GM23338 (cell line): ENCODE data around the gene PNMA8B. TPM values are rescaled to one million over a fixed set of nuclear protein-coding genes. Genes with fewer than 3 reads are reported as not detected.

ENCODE experiments used
- ATAC-seq: fragments of 200-7000 bp; cut with Tn5 transposase; 3 replicates; pipeline ENCODE4 v1.9.1; 2020
- DNase-seq: peaks from one replicate; pipeline ENCODE4 v3.0.0-alpha.2; 2015; ENCODE audit warnings: low spot score
- H2AFZ ChIP-seq: fragments of 200-600 bp; sonication (generic); 2 replicates; pipeline ENCODE4 v1.8.0; 2016; ENCODE audit warnings: antibody characterized with exemption, mild to moderate bottlenecking, moderate library complexity
- H3F3A ChIP-seq: fragments of 200-600 bp; sonication (generic); replicated peaks from 2 replicates; pipeline ENCODE4 v1.8.0; 2017; ENCODE audit warnings: antibody characterized with exemption, mixed run types, low read depth
- H3K27ac ChIP-seq: fragments of 200-600 bp; sonication (generic); 2 replicates; pipeline ENCODE4 v1.6.1; 2016; ENCODE audit warnings: low read depth
- H3K27me3 ChIP-seq: fragments of 200-600 bp; sonication (generic); 2 replicates; pipeline ENCODE4 v1.8.0; 2016; ENCODE audit warnings: mild to moderate bottlenecking, mixed run types, moderate library complexity; ENCODE audit not compliant: insufficient read depth
- H3K36me3 ChIP-seq: fragments of 200-600 bp; sonication (generic); 2 replicates; pipeline ENCODE4 v1.8.0; 2016; ENCODE audit warnings: mild to moderate bottlenecking; ENCODE audit not compliant: insufficient read depth
- H3K4me1 ChIP-seq: fragments of 200-600 bp; sonication (generic); 2 replicates; pipeline ENCODE4 v1.8.0; 2016; ENCODE audit warnings: mild to moderate bottlenecking, moderate library complexity; ENCODE audit not compliant: insufficient read depth
- H3K4me2 ChIP-seq: fragments of 200-600 bp; sonication (generic); 2 replicates; pipeline ENCODE4 v1.7.1; 2017; ENCODE audit warnings: mixed run types
- H3K4me3 ChIP-seq: fragments of 200-600 bp; sonication (generic); 2 replicates; pipeline ENCODE4 v1.6.1; 2016; ENCODE audit warnings: mixed run types
- H3K79me2 ChIP-seq: fragments of 200-600 bp; sonication (generic); replicated peaks from 2 replicates; pipeline ENCODE4 v1.8.0; 2017; ENCODE audit warnings: mild to moderate bottlenecking; ENCODE audit not compliant: insufficient read depth
- H3K9me2 ChIP-seq: fragments of 200-600 bp; sonication (generic); 2 replicates; pipeline ENCODE4 v1.8.0; 2017; ENCODE audit not compliant: insufficient read depth
- H4K20me1 ChIP-seq: fragments of 200-600 bp; sonication (generic); replicated peaks from 2 replicates; pipeline ENCODE4 v1.8.0; 2017; ENCODE audit warnings: mild to moderate bottlenecking; ENCODE audit not compliant: insufficient read depth
- H3K27ac Mint-ChIP-seq: 2 replicates; pipeline ENCODE4 v1.8.0; 2020; ENCODE audit warnings: inconsistent platforms, mild to moderate bottlenecking, moderate library complexity, mixed read lengths
- H3K27me3 Mint-ChIP-seq: 3 replicates; pipeline ENCODE4 v1.8.0; 2022; ENCODE audit warnings: low read depth, mild to moderate bottlenecking, moderate library complexity, mixed read lengths, inconsistent platforms; ENCODE audit not compliant: insufficient read depth, poor library complexity
- H3K36me3 Mint-ChIP-seq: 3 replicates; pipeline ENCODE4 v1.8.0; 2021; ENCODE audit warnings: low read depth, mild to moderate bottlenecking, inconsistent platforms, moderate library complexity, mixed read lengths
- H3K4me1 Mint-ChIP-seq: 3 replicates; pipeline ENCODE4 v1.8.0; 2020; ENCODE audit warnings: mild to moderate bottlenecking, inconsistent platforms, mixed read lengths
- H3K4me3 Mint-ChIP-seq: 3 replicates; pipeline ENCODE4 v1.8.0; 2021; ENCODE audit warnings: moderate library complexity, mild to moderate bottlenecking, inconsistent platforms, mixed read lengths
- H3K9me3 Mint-ChIP-seq: 3 replicates; pipeline ENCODE4 v1.8.0; 2020; ENCODE audit warnings: moderate library complexity, mild to moderate bottlenecking, inconsistent platforms, mixed read lengths
- CREB1 ChIP-seq: fragments of 250-450 bp; sonication (Bioruptor Pico); IDR thresholded peaks from 2 replicates; pipeline ENCODE4 v1.5.0; 2020; ENCODE audit warnings: low read depth, mild to moderate bottlenecking, moderate library complexity
- EZH2phosphoT487 ChIP-seq: fragments of 200-600 bp; sonication (generic); IDR thresholded peaks from one replicate; pipeline ENCODE4 v1.8.1; 2018; ENCODE audit warnings: antibody characterized with exemption; ENCODE audit not compliant: unreplicated experiment
- JUNB ChIP-seq: IDR thresholded peaks from one replicate; pipeline ENCODE4 v1.6.1; 2016; ENCODE audit warnings: antibody characterized with exemption; ENCODE audit not compliant: unreplicated experiment
- STAT1 ChIP-seq: IDR thresholded peaks from one replicate; pipeline ENCODE4 v1.6.1; 2016; ENCODE audit warnings: antibody characterized with exemption; ENCODE audit not compliant: unreplicated experiment
- ZNF114 ChIP-seq: fragments of 250-450 bp; sonication (Bioruptor Pico); IDR thresholded peaks from 2 replicates; pipeline ENCODE4 v1.5.0; 2020; ENCODE audit warnings: mild to moderate bottlenecking, moderate library complexity
- ZNF331 ChIP-seq: fragments of 250-450 bp; sonication (Bioruptor Pico); IDR thresholded peaks from 2 replicates; pipeline ENCODE4 v1.5.0; 2020; ENCODE audit warnings: low read depth, mild to moderate bottlenecking, moderate library complexity
- polyA plus RNA-seq: library from polyadenylated mRNA; unstranded; fragments of >200 nt; fragmentation: Nextera tagmentation; extraction: Ambion mirVana; gene quantifications from 2 replicates; pipeline ENCODE4 v1.2.1, GENCODE V29; 2016
- total RNA-seq: library from RNA; depleted of rRNA; stranded (reverse); fragments of >200 nt; shearing (Covaris generic); gene quantifications from 2 replicates; pipeline ENCODE4 v1.2.3, GENCODE V29; 2014
- TF ChIP-seq, protein P1 (sequence below): IDR thresholded peaks from 2 replicates; pipeline ENCODE4 v1.6.1; 2016; ENCODE audit warnings: antibody characterized with exemption
- TF ChIP-seq, protein P2 (sequence below): IDR thresholded peaks from one replicate; pipeline ENCODE4 v1.6.1; 2018; ENCODE audit warnings: antibody characterized with exemption; ENCODE audit not compliant: unreplicated experiment
- TF ChIP-seq, protein P3 (sequence below): fragments of 250-450 bp; sonication (Bioruptor Pico); IDR thresholded peaks from 2 replicates; pipeline ENCODE4 v1.5.0; 2020; ENCODE audit warnings: mild to moderate bottlenecking, moderate library complexity

Gene PNMA8B
- total and polyA plus RNA-seq, 2 experiments from 2014 or later: 0.44 to 1.7 TPM

DNA sequence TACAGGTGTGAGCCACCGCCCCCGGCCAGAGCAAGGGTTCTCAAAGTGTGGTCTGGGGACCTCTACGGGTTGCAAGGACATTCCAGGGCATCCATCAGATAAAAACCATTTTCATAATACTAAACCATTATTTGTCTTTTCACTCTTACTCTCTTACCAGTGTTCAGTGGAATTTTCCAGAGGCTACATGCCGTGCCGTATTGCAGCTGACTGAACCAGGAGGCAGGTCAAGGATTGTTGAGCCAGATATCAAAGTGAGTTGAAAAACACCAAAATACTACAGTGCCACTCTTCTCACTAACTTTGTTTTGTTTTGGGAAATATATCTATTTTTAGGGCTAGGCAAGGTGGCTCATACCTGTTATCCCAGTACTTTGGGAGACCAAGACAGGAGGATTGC, 7.2 kb upstream of the PNMA8B start:
- Mint-ChIP-seq H3K4me1 (no peaks in the 10 kb centered on the region), H3K27ac (no peak overlapping the region), H3K36me3 (no peaks in the 10 kb centered on the region), H3K9me3 (no peaks in the 10 kb centered on the region), H3K27me3 (peaks cover 2% of the 10 kb centered on the region), H3K4me3 (no peak overlapping the region)
- Histone ChIP-seq H3K27me3 (no peaks in the 10 kb centered on the region), H3K9me2 (no peaks in the 10 kb centered on the region), H3K4me1 (no peaks in the 10 kb centered on the region), H2AFZ (no peak overlapping the region), H3K4me2 (no peak overlapping the region), H3K36me3 (no peaks in the 10 kb centered on the region), H3K4me3 (no peak overlapping the region), H3K27ac (no peak overlapping the region), H3F3A (no peaks in the 10 kb centered on the region), H3K79me2 (no peaks in the 10 kb centered on the region), H4K20me1 (no peaks in the 10 kb centered on the region)
- TF ChIP-seq ZNF114 (no peak), EZH2phosphoT487 (no peak), ZNF331 (no peak), CREB1 (CRISPR knock-in tag) (no peak), STAT1 (no peak), JUNB (no peak)
- TF ChIP-seq, protein P1, sequence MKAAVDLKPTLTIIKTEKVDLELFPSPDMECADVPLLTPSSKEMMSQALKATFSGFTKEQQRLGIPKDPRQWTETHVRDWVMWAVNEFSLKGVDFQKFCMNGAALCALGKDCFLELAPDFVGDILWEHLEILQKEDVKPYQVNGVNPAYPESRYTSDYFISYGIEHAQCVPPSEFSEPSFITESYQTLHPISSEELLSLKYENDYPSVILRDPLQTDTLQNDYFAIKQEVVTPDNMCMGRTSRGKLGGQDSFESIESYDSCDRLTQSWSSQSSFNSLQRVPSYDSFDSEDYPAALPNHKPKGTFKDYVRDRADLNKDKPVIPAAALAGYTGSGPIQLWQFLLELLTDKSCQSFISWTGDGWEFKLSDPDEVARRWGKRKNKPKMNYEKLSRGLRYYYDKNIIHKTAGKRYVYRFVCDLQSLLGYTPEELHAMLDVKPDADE: no peak
- TF ChIP-seq, protein P2, sequence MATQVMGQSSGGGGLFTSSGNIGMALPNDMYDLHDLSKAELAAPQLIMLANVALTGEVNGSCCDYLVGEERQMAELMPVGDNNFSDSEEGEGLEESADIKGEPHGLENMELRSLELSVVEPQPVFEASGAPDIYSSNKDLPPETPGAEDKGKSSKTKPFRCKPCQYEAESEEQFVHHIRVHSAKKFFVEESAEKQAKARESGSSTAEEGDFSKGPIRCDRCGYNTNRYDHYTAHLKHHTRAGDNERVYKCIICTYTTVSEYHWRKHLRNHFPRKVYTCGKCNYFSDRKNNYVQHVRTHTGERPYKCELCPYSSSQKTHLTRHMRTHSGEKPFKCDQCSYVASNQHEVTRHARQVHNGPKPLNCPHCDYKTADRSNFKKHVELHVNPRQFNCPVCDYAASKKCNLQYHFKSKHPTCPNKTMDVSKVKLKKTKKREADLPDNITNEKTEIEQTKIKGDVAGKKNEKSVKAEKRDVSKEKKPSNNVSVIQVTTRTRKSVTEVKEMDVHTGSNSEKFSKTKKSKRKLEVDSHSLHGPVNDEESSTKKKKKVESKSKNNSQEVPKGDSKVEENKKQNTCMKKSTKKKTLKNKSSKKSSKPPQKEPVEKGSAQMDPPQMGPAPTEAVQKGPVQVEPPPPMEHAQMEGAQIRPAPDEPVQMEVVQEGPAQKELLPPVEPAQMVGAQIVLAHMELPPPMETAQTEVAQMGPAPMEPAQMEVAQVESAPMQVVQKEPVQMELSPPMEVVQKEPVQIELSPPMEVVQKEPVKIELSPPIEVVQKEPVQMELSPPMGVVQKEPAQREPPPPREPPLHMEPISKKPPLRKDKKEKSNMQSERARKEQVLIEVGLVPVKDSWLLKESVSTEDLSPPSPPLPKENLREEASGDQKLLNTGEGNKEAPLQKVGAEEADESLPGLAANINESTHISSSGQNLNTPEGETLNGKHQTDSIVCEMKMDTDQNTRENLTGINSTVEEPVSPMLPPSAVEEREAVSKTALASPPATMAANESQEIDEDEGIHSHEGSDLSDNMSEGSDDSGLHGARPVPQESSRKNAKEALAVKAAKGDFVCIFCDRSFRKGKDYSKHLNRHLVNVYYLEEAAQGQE: no peak
- TF ChIP-seq, protein P3, sequence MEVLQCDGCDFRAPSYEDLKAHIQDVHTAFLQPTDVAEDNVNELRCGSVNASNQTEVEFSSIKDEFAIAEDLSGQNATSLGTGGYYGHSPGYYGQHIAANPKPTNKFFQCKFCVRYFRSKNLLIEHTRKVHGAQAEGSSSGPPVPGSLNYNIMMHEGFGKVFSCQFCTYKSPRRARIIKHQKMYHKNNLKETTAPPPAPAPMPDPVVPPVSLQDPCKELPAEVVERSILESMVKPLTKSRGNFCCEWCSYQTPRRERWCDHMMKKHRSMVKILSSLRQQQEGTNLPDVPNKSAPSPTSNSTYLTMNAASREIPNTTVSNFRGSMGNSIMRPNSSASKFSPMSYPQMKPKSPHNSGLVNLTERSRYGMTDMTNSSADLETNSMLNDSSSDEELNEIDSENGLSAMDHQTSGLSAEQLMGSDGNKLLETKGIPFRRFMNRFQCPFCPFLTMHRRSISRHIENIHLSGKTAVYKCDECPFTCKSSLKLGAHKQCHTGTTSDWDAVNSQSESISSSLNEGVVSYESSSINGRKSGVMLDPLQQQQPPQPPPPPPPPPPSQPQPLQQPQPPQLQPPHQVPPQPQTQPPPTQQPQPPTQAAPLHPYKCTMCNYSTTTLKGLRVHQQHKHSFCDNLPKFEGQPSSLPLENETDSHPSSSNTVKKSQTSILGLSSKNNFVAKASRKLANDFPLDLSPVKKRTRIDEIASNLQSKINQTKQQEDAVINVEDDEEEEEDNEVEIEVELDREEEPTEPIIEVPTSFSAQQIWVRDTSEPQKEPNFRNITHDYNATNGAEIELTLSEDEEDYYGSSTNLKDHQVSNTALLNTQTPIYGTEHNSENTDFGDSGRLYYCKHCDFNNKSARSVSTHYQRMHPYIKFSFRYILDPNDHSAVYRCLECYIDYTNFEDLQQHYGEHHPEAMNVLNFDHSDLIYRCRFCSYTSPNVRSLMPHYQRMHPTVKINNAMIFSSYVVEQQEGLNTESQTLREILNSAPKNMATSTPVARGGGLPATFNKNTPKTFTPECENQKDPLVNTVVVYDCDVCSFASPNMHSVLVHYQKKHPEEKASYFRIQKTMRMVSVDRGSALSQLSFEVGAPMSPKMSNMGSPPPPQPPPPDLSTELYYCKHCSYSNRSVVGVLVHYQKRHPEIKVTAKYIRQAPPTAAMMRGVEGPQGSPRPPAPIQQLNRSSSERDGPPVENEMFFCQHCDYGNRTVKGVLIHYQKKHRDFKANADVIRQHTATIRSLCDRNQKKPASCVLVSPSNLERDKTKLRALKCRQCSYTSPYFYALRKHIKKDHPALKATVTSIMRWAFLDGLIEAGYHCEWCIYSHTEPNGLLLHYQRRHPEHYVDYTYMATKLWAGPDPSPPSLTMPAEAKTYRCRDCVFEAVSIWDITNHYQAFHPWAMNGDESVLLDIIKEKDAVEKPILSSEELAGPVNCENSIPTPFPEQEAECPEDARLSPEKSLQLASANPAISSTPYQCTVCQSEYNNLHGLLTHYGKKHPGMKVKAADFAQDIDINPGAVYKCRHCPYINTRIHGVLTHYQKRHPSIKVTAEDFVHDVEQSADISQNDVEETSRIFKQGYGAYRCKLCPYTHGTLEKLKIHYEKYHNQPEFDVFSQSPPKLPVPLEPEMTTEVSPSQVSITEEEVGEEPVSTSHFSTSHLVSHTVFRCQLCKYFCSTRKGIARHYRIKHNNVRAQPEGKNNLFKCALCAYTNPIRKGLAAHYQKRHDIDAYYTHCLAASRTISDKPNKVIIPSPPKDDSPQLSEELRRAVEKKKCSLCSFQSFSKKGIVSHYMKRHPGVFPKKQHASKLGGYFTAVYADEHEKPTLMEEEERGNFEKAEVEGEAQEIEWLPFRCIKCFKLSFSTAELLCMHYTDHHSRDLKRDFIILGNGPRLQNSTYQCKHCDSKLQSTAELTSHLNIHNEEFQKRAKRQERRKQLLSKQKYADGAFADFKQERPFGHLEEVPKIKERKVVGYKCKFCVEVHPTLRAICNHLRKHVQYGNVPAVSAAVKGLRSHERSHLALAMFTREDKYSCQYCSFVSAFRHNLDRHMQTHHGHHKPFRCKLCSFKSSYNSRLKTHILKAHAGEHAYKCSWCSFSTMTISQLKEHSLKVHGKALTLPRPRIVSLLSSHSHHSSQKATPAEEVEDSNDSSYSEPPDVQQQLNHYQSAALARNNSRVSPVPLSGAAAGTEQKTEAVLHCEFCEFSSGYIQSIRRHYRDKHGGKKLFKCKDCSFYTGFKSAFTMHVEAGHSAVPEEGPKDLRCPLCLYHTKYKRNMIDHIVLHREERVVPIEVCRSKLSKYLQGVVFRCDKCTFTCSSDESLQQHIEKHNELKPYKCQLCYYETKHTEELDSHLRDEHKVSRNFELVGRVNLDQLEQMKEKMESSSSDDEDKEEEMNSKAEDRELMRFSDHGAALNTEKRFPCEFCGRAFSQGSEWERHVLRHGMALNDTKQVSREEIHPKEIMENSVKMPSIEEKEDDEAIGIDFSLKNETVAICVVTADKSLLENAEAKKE: no peak
- ATAC-seq (no peak), DNase-seq (no peak)
